Thyroid gland (tissue), 4 donors: Measurements from ENCODE around the gene MERTK.

Source experiments
- CTCF ChIP-seq, 6 experiments: fragments of 200-600 bp in 3 of 6; fragments of 450-650 bp in 3 of 6; sonication (generic) in 3 of 6; IDR thresholded peaks; one replicate each; pipeline ENCODE4 v1.5.1; 2016 to 2019; ENCODE audit warnings: antibody characterized with exemption in 6 of 6, mild to moderate bottlenecking in 2 of 6, inconsistent platforms in 1 of 6, moderate library complexity in 1 of 6
- POLR2A ChIP-seq, 2 donors: fragments of 450-650 bp; IDR thresholded peaks; one replicate each; pipeline ENCODE4 v1.6.1; 2017; ENCODE audit warnings: antibody characterized with exemption in 2 of 2, mild to moderate bottlenecking in 2 of 2, moderate library complexity in 1 of 2

- no peak for TF ChIP-seq CTCF (IDR thresholded peaks at IDR 0.05)
- no peak for TF ChIP-seq POLR2A (IDR thresholded peaks at IDR 0.05)
Observed at GRCh38 chr2:112003576-112004252, 105.3 kb downstream of the MERTK start.
